Fibroblast of villous mesenchyme (primary cell): ENCODE data around the gene PRKD3. TPM values are rescaled to one million over a fixed set of nuclear protein-coding genes. Genes with fewer than 3 reads are reported as not detected.

Experiments
- DNase-seq: peaks from one replicate; pipeline ENCODE4 v3.0.0-alpha.2; 2010; ENCODE audit warnings: low read depth
- H3K4me3 ChIP-seq: 2 replicates; pipeline ENCODE4 v1.5.1; 2011; ENCODE audit warnings: low read depth, mild to moderate bottlenecking, low read length
- small RNA-seq: library from RNA; depleted of rRNA; stranded (forward); fragments of <200 nt; gene quantifications from one replicate; pipeline ENCODE3, GENCODE V24; 2012
- total RNA-seq: library from RNA; depleted of rRNA; stranded (reverse); fragments of >200 nt; gene quantifications from 2 replicates; pipeline ENCODE4 v1.2.3, GENCODE V29; 2012
- TF ChIP-seq, protein P1 (sequence below): IDR thresholded peaks from 2 replicates; pipeline ENCODE4 v1.5.1; 2012; ENCODE audit warnings: low read depth, mild to moderate bottlenecking, low read length; ENCODE audit not compliant: insufficient read depth

Gene PRKD3
- total RNA-seq, 1 donor, result 85.9 TPM

DNA sequence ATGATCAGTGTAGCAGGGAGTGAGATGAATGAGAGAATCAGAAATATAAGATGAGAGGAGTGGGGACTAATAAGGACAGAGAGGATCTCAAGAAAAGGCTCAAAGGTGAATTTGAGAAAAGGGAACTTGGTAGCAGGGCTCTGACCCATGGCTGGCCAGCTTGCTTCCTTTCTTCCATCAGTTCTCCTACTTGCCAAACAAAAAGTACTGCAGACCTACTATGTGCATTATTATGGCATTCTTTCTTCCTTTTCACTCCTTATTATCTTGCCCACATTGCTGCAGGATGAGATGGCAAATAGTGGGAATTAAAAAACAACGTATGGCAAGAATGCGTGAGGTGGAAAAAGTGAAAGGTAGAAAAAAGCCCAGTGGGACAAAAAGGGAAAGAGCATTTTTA is 33.0 kb downstream of the PRKD3 start:
- H3K4me3 ChIP-seq, result no peak overlapping the region
- TF ChIP-seq, protein P1, sequence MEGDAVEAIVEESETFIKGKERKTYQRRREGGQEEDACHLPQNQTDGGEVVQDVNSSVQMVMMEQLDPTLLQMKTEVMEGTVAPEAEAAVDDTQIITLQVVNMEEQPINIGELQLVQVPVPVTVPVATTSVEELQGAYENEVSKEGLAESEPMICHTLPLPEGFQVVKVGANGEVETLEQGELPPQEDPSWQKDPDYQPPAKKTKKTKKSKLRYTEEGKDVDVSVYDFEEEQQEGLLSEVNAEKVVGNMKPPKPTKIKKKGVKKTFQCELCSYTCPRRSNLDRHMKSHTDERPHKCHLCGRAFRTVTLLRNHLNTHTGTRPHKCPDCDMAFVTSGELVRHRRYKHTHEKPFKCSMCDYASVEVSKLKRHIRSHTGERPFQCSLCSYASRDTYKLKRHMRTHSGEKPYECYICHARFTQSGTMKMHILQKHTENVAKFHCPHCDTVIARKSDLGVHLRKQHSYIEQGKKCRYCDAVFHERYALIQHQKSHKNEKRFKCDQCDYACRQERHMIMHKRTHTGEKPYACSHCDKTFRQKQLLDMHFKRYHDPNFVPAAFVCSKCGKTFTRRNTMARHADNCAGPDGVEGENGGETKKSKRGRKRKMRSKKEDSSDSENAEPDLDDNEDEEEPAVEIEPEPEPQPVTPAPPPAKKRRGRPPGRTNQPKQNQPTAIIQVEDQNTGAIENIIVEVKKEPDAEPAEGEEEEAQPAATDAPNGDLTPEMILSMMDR, result no peak
- no peak for DNase-seq

DNA sequence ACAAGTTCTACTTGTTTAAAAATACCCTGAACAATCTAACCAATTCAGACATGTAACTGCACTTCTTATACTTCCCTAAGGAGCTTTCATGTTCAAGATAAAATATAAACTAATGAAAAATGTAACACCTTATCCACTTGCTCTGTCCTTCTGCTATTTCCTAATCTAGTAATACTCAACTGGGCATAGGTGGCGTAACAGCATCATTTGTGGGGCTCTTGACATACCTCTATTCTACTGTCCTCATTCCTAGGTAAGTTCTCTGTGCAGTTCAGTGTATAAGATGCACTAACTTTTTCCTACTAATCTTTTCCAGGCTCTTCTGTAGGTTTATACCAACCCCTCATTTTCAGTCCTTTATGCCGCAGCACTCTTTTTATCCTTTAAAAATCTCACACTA is 36.7 kb downstream of the PRKD3 start:
- DNase-seq, result no peak
- TF ChIP-seq, protein P1, result no peak
- H3K4me3 ChIP-seq, result no peak overlapping the region

DNA sequence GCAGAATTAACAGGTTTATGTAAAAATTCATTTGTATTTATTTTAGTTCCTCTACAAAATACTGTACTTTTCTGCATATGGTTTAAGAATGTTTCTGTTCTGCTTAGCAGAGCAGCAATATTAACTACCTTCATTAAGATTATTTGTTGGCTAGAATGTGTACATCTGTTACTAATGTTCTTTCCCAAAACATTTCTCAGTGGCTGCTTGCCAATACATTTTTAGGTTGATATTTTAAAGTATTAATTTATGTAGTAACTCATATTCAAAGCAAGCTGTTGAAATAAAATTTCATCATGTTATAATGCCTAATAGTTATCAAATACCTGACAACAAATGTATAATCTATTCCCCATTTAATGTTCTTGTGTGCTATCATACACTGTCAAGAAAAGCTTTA is 40.3 kb downstream of the PRKD3 start:
- TF ChIP-seq, protein P1, result no peak
- no peak overlapping the region for H3K4me3 ChIP-seq
- peak; percentile 41 for DNase-seq

DNA sequence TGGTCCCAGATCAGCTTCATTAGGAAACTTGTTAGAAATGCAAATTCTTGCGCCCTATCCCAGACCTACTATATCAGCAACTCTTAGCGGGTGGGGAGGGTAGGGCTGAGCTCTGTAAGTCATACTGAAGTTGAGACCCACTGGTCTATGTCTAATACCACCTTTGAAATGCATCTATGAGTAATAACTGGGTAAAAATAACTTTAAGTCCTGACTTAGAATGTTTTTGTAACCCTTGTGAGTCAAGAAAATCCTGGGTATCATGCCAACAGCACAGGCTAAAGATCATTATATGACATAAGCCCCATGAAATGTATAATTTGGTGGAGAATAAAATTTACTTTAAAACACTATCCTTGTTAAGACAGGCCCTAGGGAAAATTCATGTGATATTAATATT is 41.4 kb downstream of the PRKD3 start:
- H3K4me3 ChIP-seq, result no peak overlapping the region
- TF ChIP-seq, protein P1, result no peak
- DNase-seq, result peak; percentile 61

DNA sequence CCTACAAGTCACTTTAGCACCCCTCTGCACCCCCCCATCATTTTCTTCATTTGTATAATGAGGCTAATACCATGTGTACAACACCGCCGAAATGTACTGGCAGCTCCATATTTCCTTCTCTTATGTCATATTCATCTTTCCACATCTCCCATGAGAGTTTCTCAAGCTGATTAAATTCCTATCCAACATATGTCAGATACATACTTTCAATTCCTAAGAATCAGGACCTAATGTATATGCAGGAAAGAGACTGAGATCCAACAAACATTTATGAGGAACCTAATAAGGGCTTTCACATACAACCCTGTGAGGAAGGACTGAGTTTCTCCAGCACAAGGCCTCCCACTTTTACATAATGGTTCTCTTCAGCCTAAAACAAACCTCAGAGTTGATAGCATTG is 41.9 kb downstream of the PRKD3 start:
- TF ChIP-seq, protein P1, result no peak
- DNase-seq, result peak; percentile 33
- H3K4me3 ChIP-seq, result no peak overlapping the region

DNA sequence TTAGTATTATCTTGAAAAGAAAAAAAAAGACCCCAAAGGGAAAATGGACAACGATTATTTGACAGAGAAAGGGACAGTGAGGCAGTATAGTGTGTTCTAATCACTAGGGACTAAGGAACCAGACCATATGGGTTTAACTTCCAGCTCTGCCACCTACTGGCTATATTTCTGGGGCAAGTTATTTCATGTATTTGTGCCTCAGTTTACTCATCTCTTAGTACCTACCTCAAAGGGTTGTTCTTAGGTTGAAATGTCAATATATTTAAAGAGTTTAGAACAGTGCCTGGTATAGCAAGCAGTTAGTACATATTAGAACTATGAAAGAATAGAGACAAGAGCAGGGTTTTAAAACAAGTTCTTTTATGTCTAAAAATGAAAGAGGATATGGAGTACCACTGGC is 42.7 kb downstream of the PRKD3 start:
- DNase-seq, result no peak
- TF ChIP-seq, protein P1, result peak; percentile 2
- H3K4me3 ChIP-seq, result no peak overlapping the region

DNA sequence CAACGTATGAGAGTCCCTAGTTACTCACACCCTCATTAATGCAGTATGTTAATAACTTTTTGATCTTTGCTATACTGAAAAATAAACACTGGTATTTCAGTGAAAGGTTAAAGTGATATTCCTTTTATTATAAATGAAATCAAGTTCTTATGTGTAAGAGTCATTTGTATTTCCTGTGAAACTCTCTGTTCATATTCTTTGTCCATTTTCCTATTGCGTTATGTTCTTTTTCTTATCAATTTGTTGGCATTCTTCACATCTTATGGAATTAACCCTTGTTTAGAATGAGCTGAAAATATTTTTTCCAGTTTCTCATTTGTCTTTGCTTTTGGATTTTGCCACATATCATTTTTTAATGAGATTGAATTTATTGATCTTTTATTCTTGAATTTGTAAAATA is 48.3 kb downstream of the PRKD3 start:
- H3K4me3 ChIP-seq, result no peak overlapping the region
- TF ChIP-seq, protein P1, result no peak
- no peak for DNase-seq

Small RNA genes within 50 kb of the gene (small RNA-seq; reads per million reads assigned to genes)
- gene RNU6-939P, result not detected

Other genes with a start within 250 kb of the PRKD3 start
- gene HEATR5B, start 240.5 kb downstream of the PRKD3 start, total RNA-seq, result 23.8 and 27.6 TPM in 2 replicates
- 7.1 and 8.6 TPM in 2 replicates for gene GPATCH11, start 240.3 kb downstream of the PRKD3 start, total RNA-seq
- 40.3 and 48.4 TPM in 2 replicates for gene EIF2AK2, start 167.9 kb downstream of the PRKD3 start, total RNA-seq
- gene SULT6B1, start 136.2 kb downstream of the PRKD3 start, total RNA-seq, result not detected in 2 replicates
- gene CEBPZOS, start 128.3 kb downstream of the PRKD3 start, total RNA-seq, result 14.8 and 19.4 TPM in 2 replicates
- 29.0 and 44.9 TPM in 2 replicates for gene CEBPZ, start 93.2 kb downstream of the PRKD3 start, total RNA-seq
- 9.7 and 13.0 TPM in 2 replicates for gene NDUFAF7, start 93.2 kb downstream of the PRKD3 start, total RNA-seq
- gene QPCT, start 19.8 kb upstream of the PRKD3 start, total RNA-seq, result 27.1 and 47.5 TPM in 2 replicates